HG03521 (cell line): ENCODE data around the gene GPX2.

Source experiments
- ATAC-seq: cut with Tn5 transposase; IDR thresholded peaks from one replicate; pipeline ENCODE4 v1.9.1; 2021; ENCODE audit warnings: mild to moderate bottlenecking, moderate library complexity; ENCODE audit not compliant: unreplicated experiment

GPX2 gene

GRCh38 chr14:64960762-64961276 lies 18.3 kb upstream of the GPX2 start:
- ATAC-seq: no peak

- ATAC-seq: no peak
These were observed 16.2 kb upstream of the GPX2 start for GRCh38 chr14:64958743-64959142.

DNA sequence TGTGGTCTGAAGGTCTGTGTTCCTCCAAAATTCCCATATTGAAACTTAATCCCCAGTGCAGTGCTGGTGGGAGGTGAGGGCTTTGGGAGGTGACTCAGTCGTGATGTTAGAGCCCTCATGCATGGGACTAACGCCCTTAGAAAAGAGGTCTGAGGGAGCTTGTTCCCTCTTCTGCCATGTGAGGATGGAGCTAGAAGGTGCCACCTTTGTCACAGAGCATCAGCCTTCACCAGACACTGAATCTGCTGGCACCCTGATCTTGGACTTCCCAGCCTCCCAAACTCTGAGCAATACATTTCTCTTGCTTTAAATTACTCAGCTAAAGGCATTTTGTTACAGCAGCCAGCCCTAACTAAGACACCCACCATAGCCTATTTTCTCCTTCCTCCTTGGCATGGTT lies 15.7 kb upstream of the GPX2 start:
- ATAC-seq: no peak

- no peak for ATAC-seq
These were observed 14.3 kb upstream of the GPX2 start for GRCh38 chr14:64956697-64957406.

DNA sequence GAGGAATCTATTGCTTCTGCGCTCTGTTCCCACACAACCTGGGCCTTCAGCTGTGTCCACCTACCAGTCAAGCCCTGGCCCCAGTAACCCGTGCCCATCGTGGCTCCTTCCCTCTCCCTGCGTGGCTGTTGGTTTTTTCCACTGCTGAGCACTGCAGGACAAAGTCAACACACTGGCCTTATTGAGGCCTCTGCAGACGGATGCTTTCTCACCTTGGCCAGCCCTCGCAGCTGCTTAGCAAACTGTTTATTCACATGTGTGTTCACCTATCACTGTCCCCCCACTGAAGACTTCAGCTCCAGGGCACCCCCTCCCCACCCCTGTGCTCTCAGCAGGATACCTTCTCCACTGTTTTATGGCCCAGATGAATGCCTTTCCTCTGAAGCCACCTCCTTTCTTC lies 12.8 kb upstream of the GPX2 start:
- no peak for ATAC-seq

DNA sequence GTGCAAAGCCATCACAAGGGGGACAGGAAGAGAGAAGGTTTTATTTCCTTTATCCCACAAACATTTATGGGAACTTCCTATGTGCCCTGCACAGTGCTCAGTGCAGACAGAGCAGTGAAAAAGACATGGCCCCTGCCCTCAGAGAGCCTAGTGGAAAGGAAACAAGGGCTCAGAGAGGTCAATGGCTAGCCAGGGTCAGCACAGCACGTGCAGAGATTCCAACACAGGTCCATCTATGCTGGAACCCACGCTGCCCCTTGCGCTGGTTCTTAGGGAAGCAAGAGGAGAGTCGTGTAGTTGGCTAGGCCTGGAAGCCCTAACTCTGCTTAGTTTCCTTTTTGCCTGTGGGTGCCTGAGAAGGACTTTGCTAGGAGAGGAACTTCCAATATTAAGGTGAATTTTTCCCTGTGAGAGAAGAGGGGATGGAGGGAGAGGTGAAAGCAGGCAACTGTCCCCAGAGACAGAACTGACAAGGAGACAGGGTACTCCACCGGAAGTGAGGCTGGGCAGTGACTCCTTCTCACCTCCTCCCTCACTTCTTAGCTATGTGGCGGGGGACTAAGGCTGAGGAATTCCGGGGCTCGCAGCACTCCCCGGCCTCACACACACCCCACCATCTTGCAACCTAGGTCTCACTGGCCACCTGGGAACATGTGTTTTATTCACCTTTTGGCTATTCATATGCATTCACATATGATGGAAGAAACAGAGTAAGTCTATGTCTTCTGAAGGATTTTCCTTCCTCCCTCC lies 12.1 kb upstream of the GPX2 start:
- no peak for ATAC-seq

- no peak for ATAC-seq
These were observed 11.1 kb upstream of the GPX2 start for GRCh38 chr14:64953661-64954060.

DNA sequence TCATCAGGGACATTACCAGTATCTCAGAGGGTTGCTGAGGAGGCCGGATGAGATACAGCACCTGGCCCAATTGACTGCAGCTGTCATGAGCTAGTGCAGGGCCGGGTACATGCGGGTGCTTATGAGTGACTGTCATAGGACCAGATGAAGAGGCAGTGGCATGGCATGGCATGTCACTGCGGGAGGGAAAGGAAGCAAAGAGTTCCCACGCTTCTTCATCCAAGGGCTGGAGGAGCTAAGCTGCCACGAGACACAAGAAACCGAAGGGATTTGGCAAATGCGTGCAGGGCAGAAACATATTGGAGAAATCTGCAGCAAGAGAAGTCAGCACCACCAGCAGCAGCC lies 10.7 kb upstream of the GPX2 start:
- no peak for ATAC-seq

GRCh38 chr14:64952598-64953309 lies 10.2 kb upstream of the GPX2 start:
- peak; percentile 41 for ATAC-seq

GRCh38 chr14:64951724-64952123 lies 9.2 kb upstream of the GPX2 start:
- no peak for ATAC-seq

GRCh38 chr14:64951291-64951690 lies 8.7 kb upstream of the GPX2 start:
- ATAC-seq: no peak

DNA sequence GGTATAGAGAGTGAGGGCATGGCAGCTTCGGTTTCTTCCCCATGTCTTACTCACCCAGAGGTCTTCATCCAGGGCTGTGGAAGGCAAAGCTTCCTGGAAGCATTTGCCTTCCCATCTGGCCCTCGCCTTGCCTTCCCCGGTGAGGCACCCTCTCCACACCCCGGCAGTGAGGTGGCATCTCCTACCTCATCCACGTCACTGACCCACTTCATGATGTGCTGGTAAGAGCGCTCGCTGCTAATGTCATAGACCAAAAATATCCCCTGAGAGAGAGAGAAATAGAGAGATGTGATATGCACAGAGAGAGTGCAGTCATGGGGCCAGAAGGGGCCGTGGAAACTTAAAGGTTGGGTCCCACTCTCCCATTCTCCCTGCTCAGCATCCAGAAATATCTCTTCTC lies 8.3 kb upstream of the GPX2 start:
- no peak for ATAC-seq

GRCh38 chr14:64948612-64949210 lies 6.2 kb upstream of the GPX2 start:
- ATAC-seq: no peak

- no peak for ATAC-seq
These were observed 5.4 kb upstream of the GPX2 start for GRCh38 chr14:64947710-64948611.

GRCh38 chr14:64946310-64947045 lies 3.9 kb upstream of the GPX2 start:
- ATAC-seq: no peak

DNA sequence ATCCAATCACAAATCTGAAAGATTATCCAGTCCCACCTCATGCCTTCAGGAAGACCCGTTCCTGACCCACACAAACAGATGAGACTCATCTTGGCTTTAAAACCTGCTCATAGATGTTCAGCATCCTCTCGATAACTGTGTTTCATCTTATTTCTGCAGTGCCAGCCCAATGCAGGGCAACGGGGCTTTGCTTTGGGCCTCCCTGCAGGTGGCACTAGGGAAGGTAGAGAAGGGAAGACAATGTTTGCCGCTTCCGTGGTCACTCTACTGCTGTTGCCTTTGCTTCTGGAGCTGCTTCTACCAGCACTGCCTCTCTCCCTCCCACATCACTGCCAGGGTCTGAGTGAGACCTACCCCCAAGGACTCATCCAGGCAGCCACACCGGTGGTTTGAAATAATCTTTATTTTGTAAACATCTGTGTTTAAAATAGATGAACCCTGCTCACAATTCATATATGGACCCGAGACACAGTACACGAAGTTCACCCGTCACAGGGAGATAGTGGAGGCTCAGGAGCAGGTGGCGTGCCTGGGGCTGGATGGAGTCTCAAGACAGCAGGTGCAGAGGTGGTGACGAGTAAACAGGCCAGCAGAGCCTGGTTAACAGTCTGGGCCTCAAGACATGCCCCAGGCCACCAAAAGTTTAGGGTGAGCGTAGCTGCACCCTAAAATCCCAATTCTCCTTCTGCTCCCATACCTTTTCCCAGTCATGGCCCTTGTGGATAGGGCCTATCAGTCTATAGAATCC lies 3.1 kb upstream of the GPX2 start:
- ATAC-seq: no peak

- ATAC-seq: no peak
These were observed 2.3 kb upstream of the GPX2 start for GRCh38 chr14:64944861-64945260.

- no peak for ATAC-seq
These were observed 1.5 kb upstream of the GPX2 start for GRCh38 chr14:64944041-64944440.

DNA sequence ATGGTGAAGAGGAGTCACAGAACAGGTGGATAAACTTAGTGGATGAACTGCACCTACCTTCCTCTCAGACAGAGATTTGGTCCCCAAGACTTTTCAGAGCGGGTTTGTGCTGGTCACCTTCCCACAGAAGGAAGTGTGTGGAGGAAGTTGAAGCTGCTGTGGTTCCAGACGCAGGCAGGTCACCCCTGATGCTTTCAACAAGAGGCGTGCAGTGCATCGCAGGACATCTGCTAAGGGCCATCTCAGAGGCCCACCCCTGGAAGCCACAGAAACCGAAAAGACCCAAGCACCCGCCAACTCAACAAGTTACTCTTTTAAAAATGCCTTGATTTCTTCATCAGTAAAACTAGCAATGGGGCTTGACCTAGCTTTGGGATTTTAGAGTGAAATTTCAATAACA lies 1.0 kb upstream of the GPX2 start:
- ATAC-seq: no peak
